ENCODE measurements around the gene HHIPL2.

HHIPL2 gene

GRCh38 chr1:222543817-222544216, 4.1 kb downstream of the HHIPL2 start:
- DNase-seq (ENCODE audit: low read depth), result no peak
- H3K4me3 ChIP-seq (ENCODE audit: low read depth, low read length), result no peak overlapping the region
- no peak for TF ChIP-seq CTCF (conservative IDR thresholded peaks at IDR 0.05; ENCODE audit: low read depth, low read length)

DNA sequence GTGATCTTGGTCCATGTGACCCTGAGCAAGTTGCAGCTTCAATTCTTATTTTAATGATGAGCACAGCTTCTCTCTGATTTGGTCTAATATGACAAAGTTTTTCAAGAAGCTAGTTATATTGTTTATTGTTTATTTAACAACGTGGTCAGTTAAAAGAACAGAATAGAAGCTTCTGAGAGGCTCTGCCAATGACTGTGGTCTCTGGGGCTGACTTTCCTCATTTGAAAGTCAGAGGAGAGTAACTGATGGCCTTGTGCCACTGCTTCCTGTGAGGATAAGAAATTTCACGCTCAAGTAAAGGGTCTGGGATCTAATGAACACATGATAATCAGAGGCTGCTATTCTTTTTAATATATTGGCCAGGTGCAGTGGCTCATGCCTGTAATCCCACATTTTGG, 7.3 kb downstream of the HHIPL2 start:
- DNase-seq (ENCODE audit: low read depth), result no peak
- TF ChIP-seq CTCF (conservative IDR thresholded peaks at IDR 0.05; ENCODE audit: low read depth, low read length), result no peak
- H3K4me3 ChIP-seq (ENCODE audit: low read depth, low read length), result no peak overlapping the region

DNA sequence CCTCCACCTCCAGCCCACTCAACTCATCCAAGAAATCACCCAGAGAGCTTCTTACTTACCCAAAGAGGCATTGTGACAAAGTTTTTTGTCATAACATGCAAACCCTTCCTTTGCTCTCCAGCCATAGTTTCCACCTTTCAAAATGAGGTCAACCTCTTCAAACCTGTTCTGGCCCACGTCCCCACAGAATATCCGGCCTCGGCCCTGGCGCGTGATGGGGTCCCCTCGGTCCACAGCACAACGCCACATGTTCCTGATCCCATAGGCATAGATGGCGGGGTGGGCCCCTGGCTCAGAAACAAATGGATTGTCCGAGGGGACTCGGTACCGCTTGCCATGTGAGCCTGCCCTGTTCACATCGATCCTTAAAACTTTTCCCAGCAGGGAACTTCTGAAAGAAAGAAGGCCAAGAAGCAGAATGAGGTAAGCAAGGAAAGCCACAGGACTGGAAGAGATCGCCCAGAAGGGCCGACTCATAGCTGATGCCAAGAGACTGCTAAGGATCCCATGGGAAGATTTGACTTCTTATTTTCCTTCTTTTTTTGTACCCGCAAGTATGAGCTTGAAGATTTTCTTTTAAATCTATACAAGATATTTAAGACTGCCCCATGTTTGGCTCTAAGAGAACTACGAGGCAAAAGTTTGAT, 7.8 kb downstream of the HHIPL2 start:
- no peak for TF ChIP-seq CTCF (conservative IDR thresholded peaks at IDR 0.05; ENCODE audit: low read depth, low read length)
- H3K4me3 ChIP-seq (ENCODE audit: low read depth, low read length), result no peak overlapping the region
- no peak for DNase-seq (ENCODE audit: low read depth)

- TF ChIP-seq CTCF (conservative IDR thresholded peaks at IDR 0.05; ENCODE audit: low read depth, low read length), result no peak
- H3K4me3 ChIP-seq (ENCODE audit: low read depth, low read length), result no peak overlapping the region
- no peak for DNase-seq (ENCODE audit: low read depth)
Observed at GRCh38 chr1:222535455-222535854, 12.4 kb downstream of the HHIPL2 start.

GRCh38 chr1:222530852-222531251, 17.1 kb downstream of the HHIPL2 start:
- no peak overlapping the region for H3K4me3 ChIP-seq (ENCODE audit: low read depth, low read length)
- TF ChIP-seq CTCF (conservative IDR thresholded peaks at IDR 0.05; ENCODE audit: low read depth, low read length), result no peak
- no peak for DNase-seq (ENCODE audit: low read depth)

GRCh38 chr1:222529916-222530315, 18.0 kb downstream of the HHIPL2 start:
- no peak overlapping the region for H3K4me3 ChIP-seq (ENCODE audit: low read depth, low read length)
- DNase-seq (ENCODE audit: low read depth), result no peak
- TF ChIP-seq CTCF (conservative IDR thresholded peaks at IDR 0.05; ENCODE audit: low read depth, low read length), result no peak

DNA sequence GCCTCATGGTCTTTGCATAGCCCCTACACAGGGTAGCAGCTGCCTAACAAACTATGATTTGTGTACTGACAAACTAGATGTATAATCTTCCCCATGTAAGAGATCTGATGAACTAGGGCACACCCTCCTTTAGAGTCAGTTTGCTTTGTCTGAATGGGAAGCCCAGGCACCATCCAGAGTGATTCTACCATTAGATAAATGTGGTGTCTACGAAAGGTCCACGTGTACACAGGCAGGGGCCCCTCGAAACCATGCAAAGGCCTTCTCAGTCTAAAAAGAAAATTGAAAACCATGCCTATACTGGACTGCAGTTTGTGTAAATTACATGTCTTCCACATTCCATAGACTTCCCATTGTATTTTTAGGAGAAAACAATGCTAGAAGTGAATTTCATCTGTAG, 18.7 kb downstream of the HHIPL2 start:
- H3K4me3 ChIP-seq (ENCODE audit: low read depth, low read length), result no peak overlapping the region
- DNase-seq (ENCODE audit: low read depth), result no peak
- TF ChIP-seq CTCF (conservative IDR thresholded peaks at IDR 0.05; ENCODE audit: low read depth, low read length), result no peak
